Stimulated activated CD4-positive, alpha-beta T cell treated with anti-CD3 and anti-CD28 coated beads, Interleukin-1b, Interleukin-23, amount 100 ng/mL, for 24 hours (primary cell): ENCODE measurements around the gene CAPS.
"Not testable (repeated sequence)": the region's sequence is repeated elsewhere in the genome, so short reads cannot be mapped to it uniquely, and the experiment has no call there.

ENCODE experiments used
- DNase-seq, 4 experiments: peaks; one replicate each; pipeline ENCODE4 v3.0.0-alpha.2; 2020; ENCODE audit warnings: low read depth in 4 of 4, low spot score in 1 of 4

CAPS gene

GRCh38 chr19:5913739-5914357 is at the start of gene CAPS:
CAPS (plus strand) TSS chr19:5914254; CDS start chr19:5914407, 153 bp downstream.
- no peak for DNase-seq

- no peak for DNase-seq
Observed at GRCh38 chr19:5864725-5865486, 49.1 kb upstream of the CAPS start.

GRCh38 chr19:5865772-5866171 is 48.3 kb upstream of the CAPS start:
- DNase-seq, result no peak

GRCh38 chr19:5867201-5868136 is 46.6 kb upstream of the CAPS start:
- DNase-seq, result no peak

- no peak for DNase-seq
Observed at GRCh38 chr19:5870986-5871394, 43.1 kb upstream of the CAPS start.

- no peak for DNase-seq
Observed at GRCh38 chr19:5873617-5874199, 40.3 kb upstream of the CAPS start.

- not testable (repeated sequence) for DNase-seq
Observed at GRCh38 chr19:5874496-5874895, 39.6 kb upstream of the CAPS start.

- no peak for DNase-seq
Observed at GRCh38 chr19:5877427-5877826, 36.6 kb upstream of the CAPS start.

GRCh38 chr19:5877882-5878281 is 36.2 kb upstream of the CAPS start:
- DNase-seq, result no peak

GRCh38 chr19:5880196-5880595 is 33.9 kb upstream of the CAPS start:
- no peak for DNase-seq

- no peak for DNase-seq
Observed at GRCh38 chr19:5880604-5881078, 33.4 kb upstream of the CAPS start.

GRCh38 chr19:5881543-5882299 is 32.3 kb upstream of the CAPS start:
- DNase-seq, result no peak

- no peak for DNase-seq
Observed at GRCh38 chr19:5882421-5882968, 31.6 kb upstream of the CAPS start.

- not testable (repeated sequence) for DNase-seq
Observed at GRCh38 chr19:5883157-5883873, 30.7 kb upstream of the CAPS start.

- not testable (repeated sequence) for DNase-seq
Observed at GRCh38 chr19:5884065-5884811, 29.8 kb upstream of the CAPS start.

- no peak for DNase-seq
Observed at GRCh38 chr19:5889288-5889971, 24.6 kb upstream of the CAPS start.

GRCh38 chr19:5890099-5890498 is 24.0 kb upstream of the CAPS start:
- DNase-seq, result no peak

- no peak for DNase-seq
Observed at GRCh38 chr19:5891572-5891937, 22.5 kb upstream of the CAPS start.
